Activated CD8-positive, alpha-beta memory T cell treated with anti-CD3 and anti-CD28 coated beads for 24 hours (primary cell): ENCODE measurements around the gene SLC28A1.
A peak's percentile ranks its signal among the peaks of the same experiment; 100 is the strongest.

ENCODE experiments used
- DNase-seq: peaks from one replicate; pipeline ENCODE4 v3.0.0-alpha.2; 2020

Gene SLC28A1, protein sequence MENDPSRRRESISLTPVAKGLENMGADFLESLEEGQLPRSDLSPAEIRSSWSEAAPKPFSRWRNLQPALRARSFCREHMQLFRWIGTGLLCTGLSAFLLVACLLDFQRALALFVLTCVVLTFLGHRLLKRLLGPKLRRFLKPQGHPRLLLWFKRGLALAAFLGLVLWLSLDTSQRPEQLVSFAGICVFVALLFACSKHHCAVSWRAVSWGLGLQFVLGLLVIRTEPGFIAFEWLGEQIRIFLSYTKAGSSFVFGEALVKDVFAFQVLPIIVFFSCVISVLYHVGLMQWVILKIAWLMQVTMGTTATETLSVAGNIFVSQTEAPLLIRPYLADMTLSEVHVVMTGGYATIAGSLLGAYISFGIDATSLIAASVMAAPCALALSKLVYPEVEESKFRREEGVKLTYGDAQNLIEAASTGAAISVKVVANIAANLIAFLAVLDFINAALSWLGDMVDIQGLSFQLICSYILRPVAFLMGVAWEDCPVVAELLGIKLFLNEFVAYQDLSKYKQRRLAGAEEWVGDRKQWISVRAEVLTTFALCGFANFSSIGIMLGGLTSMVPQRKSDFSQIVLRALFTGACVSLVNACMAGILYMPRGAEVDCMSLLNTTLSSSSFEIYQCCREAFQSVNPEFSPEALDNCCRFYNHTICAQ

DNA sequence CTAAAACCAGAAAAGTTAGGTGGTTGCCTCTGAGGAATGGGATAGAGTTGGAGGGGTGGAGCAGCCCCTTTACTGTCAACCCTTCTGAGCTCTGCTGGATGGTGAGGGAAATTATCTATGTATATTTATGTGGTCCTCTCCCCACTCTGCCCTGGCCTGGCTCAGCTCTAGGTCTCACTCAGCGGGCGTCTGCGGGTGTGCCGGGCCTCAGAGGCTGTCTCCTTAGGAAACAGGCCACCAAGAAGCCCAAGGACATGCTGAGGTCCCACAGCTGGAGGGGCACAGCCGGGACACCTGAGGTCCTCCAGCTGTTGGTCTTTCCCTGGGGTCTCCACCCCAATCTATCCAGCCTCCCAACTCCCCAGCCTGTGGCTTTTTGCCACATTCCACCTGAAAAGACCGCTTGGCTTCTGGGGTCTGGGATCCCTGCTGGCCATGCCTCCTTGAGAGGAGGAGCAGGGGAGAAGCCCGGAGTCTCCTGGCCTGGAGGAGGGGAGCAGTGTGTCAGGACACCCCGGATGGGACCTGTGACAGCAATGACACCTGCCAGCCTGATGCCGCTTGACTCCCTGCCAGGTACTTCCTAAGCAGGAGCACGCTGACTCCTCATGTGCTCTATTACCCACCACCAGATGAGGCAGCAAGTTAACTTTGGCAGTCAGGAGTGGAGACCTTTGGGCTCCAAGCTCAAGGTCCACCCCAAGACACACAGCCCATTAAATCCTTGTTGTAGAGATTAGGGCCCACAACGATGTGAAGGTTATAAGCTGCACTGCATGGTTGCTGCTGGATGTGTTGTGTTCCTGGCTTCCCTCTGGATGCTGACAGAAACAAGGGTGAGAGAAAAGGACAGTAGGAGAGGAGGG lies at the start of gene SLC28A1:
TSS of gene SLC28A1 (plus strand) at position 747 of the 866 bp plus-strand sequence. CDS start 3,099 bp downstream, outside the sequence.
- DNase-seq: no peak

DNA sequence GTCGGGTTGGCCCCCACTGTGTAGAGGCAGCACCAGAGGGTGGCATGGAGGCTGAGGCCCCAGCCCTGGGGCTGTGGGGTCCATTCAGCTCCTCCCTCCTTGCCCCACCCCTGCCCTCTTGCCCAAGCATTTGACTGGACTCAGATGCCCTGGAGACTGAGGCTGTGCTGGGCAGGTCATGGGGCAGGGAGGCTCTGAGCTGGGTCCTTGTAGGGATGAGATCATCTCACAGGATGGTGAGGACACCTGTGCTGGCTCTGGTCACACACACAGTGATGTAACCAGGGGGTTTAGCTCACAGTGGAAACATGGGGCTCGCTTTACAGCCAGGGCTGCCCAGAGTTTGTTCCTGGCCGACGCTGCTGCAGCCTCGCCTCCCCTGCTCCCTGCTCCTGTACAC lies 49.5 kb upstream of the SLC28A1 start:
- DNase-seq: no peak

DNA sequence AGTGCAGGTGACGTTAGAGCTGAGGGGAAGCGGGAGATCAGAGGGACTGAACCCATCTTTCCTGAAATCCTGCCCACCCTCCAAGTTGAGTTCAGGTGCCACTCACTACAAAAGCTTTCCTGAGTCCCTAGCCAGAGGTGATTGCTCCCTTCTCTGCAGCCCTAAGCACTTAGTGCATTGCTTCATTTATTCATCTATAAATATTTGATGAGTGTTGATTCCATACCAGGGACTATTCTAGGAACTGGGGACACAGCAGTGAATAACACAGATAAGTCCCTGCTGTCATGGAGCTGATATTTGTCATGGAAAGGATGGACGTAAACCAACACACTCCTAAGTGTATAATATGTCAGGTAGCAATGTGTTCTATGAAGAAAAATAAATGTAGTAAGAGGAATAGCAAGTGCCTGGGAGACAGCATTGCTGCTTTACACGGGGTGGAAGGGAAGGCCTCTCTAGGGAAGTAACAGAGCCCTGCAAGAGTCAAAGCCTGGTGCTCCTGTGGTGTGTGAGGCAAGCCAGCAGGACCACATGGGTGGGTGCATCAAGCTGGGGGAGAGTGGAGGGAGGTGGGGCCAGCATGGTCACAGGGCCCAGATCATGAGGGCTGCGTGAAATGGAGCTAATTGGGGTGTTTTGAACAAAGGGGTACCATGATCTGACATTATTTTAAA lies 48.7 kb upstream of the SLC28A1 start:
- no peak for DNase-seq

DNA sequence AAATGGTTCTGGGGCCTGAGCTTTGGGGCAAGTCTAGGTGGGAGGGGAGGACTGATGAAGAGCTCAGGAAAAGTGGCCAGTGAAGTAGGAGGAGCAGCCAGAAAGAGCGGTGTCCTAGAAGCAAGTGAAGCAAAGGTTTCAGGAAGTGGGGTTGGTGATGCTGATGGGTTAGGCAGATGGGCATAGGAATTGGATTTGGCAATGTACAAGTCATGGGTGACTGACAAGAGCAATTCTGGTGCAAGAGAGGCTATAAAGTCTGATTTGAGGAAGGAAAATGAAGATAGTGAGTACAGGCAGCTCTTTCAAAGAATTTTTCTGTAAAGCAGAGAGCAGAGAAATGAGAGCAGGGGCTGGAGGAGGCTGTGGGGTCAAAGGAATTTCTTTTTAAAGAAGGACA lies 47.6 kb upstream of the SLC28A1 start:
- DNase-seq: no peak

DNA sequence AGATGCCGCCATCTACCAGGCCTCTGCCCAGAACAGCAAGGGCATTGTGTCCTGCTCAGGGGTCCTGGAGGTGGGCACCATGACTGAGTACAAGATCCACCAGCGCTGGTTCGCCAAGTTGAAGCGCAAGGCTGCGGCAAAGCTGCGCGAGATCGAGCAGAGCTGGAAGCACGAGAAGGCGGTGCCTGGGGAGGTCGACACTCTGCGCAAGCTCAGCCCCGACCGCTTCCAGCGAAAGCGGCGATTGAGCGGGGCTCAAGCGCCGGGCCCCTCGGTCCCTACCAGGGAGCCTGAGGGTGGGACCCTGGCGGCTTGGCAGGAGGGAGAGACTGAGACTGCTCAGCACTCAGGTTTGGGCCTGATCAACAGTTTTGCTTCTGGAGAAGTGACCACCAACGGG lies 44.7 kb upstream of the SLC28A1 start:
- peak; percentile 24 for DNase-seq

DNA sequence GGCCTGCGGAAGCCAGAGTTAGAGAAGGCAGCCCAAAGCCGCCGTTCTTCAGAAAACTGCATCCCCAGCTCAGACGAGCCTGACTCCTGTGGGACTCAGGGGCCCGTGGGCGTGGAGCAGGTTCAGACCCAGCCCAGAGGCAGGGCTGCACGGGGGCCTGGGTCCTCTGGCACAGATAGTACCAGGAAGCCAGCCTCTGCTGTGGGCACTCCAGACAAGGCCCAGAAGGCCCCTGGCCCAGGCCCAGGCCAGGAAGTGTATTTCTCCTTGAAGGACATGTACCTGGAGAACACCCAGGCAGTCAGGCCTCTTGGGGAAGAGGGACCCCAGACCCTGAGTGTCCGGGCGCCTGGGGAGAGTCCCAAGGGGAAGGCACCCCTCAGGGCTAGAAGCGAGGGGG lies 44.2 kb upstream of the SLC28A1 start:
- no peak for DNase-seq

DNA sequence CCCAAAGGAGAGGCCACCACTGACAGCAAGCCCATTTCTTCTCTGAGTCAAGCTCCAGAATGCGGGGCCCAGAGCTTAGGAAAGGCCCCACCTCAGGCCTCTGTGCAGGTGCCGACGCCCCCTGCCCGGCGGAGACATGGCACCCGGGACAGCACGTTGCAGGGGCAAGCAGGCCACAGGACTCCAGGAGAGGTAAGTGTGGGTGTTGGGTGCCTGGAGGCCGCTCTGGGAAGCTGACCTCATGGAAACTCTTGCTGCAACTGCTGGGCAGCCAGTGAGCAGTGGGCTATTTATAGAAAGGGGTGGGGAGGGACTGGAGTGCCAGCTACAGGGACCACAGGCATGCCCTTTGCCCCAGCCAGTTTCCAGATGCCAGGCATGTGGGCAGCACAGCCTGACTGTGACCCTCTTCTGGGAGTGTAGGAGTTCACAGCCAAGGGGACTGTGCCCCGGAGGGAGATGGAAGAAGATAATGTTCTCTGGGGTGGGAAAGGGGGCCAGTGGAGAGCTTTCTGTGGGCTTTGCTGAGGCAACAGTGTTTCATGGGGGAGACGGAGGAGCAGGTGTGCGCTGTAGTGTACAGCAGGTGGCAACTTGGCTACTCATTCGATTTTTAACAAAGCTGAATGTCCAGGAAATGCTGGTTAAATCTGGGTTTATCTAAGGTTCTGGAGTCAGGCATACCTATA lies 43.6 kb upstream of the SLC28A1 start:
- no peak for DNase-seq

DNA sequence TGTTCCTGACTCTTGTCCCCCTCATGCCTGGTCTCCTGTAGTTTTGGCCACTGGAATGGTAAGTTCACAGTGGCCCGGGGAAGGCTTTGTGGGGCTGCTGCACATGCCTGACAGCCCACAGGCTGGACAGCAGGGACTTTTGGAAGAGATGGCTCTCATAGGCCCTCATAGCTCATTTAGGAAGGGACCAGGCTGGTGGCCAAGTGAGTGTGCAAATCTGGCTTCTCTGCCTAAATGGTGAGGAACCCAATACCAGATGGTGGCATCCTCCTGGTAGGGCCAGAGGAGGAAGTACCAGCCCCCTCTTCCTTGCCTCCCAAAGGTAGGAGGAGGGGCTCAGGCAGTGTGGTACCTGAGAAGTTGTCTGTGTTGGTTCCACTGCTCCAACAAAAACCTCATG lies 41.7 kb upstream of the SLC28A1 start:
- DNase-seq: no peak

DNA sequence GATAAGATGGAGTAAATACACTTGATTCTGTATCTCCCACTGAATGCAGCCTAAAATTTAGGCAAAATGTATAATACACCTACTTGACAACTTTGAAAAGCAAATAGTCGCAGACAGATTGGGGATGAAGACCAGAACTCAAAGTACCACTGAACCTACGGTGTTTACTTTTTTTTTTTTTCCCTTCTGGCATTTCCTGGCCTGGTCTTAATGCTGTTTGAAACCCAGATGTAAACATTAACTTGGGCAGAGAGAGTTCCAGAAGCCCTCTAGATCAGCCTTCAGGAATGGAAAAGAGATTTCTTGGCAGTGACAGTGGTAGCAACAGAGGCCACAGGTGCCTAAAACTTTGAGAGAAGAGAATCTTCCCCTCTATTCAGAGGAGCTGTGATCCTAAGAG lies 39.5 kb upstream of the SLC28A1 start:
- no peak for DNase-seq

DNA sequence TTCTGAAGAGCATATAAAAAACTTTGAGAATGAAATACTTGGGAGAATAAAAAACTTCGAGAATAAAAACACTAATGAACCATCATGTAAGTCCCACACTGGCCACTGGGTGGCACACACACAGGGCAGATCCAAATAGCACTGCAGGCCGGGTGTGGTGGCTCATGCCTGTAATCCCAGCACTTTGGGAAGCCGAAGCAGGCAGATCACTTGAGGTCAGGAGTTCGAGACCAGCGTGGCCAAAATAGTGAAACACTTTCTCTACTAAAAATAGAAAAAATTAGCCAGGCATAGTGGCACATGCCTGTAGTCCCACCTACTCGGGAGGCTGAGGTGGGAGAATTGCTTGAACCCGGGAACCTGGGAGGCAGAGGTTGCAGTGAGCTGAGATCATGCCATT lies 38.8 kb upstream of the SLC28A1 start:
- peak; percentile 66 for DNase-seq

DNA sequence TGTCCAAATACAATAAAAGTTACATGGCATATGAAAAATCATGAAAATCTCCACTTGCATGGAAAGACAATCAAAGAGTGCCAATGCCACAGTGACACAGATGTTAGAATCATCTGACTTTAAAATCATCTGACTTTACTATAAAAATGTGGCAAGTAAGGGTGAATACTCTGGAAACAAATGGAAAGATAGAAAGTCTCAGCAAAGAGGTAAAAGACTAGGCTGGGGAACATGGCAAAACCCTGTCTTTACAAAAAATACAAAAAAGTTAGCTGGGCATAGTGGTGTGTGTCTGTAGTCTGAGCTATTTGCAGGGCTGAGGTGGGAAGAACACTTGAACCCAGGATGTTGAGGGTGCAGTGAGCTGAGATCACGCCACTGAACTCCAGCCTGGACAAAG lies 38.2 kb upstream of the SLC28A1 start:
- DNase-seq: no peak

DNA sequence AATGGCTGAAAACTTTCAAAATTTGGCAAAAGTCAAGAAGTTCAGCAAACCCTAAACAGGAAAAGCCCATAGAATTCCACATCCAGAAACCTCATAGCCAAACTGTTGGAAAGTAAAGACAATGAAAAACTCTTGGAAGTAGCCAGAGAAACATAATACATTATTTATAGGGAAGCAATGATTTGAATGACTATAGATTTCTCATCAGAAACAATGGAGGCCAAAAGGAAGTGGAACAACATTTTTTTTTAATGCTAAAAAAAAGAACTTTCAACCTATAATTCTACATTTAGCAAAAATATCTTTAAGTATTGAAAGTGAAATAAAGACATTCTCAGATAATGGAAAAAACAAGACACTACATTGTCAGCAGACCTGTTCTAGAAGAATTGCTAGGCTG lies 37.1 kb upstream of the SLC28A1 start:
- DNase-seq: no peak

DNA sequence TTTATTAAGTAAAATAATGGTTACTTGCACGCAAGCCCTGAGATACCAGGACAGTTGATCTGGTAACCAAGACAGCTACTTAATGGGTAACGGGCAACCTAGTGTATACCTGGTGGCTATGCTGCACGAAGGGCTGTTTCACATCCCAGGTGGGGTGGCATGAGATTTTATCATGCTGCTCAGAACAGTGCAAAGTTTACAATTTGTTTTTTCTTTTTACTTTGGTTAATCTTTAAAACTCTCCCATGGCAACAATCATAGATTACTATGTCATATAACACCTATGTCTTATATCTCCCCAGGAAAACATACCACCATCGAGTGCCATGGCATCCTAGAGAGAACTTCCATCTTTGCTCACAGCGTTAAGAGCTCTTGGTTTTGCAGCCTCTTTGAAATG lies 32.2 kb upstream of the SLC28A1 start:
- no peak for DNase-seq

DNA sequence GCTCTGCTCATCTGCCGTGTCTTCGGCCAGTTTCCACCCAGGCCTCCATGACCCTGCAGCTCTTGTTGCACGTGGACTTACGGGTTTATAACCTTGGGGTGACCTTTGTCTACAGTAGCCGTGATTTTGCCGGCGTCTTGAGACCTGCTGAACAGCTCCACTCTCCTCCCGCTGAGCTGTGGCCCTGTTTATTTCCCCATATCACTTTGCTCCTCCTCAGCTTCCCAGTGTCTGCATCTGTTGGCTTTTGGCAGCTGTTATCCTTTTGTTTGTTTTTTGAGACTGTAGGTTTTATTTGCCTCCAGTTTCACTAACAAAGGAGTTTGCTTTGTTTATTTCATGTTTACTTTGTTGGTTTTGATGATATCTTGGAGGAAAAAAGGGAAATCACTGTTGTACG lies 29.3 kb upstream of the SLC28A1 start:
- no peak for DNase-seq

DNA sequence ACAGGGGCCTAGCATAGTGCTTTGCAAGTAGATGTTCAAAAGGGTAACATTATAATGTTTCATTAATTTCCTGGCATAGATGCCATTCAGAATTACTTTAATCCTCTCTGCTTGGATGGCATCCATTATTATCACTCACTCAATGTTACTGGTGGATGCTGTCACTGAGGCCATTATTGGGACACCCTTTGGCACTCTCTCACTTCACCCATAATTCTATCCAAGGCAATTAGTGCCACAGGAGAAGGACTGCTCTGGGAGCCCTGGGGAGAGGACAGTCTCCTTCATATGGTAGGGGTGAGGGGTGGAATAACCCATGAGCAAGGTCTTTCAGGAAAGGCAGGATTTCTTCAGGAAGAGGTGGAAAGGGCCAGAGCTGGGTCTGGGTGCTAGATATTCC lies 28.7 kb upstream of the SLC28A1 start:
- DNase-seq: no peak

DNA sequence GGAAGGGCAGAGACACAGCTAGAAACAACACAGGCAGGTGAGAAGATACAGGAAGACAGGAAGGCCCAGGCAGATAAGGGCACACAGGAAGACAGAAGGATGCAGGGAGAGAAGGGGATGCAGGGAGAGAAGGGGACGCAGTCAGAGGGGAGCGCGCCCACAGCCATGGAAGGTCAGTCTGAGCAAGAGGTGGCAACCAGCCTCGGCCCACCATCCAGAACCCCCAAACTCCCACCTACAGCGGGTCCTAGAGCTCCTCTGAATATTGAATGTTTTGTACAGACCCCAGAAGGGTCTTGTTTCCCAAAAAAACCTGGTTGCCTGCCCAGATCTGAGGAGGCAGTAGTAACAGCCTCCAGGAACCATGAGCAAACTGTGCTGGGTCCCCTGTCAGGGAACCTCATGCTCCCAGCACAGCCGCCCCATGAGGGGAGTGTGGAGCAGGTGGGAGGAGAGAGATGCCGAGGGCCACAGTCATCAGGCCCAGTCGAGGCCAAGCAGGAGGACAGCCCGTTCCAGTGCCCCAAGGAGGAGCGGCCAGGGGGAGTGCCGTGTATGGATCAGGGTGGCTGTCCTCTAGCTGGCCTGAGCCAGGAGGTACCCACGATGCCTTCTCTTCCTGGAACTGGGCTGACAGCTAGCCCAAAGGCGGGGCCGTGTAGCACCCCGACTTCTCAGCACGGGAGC lies 27.6 kb upstream of the SLC28A1 start:
- no peak for DNase-seq

DNA sequence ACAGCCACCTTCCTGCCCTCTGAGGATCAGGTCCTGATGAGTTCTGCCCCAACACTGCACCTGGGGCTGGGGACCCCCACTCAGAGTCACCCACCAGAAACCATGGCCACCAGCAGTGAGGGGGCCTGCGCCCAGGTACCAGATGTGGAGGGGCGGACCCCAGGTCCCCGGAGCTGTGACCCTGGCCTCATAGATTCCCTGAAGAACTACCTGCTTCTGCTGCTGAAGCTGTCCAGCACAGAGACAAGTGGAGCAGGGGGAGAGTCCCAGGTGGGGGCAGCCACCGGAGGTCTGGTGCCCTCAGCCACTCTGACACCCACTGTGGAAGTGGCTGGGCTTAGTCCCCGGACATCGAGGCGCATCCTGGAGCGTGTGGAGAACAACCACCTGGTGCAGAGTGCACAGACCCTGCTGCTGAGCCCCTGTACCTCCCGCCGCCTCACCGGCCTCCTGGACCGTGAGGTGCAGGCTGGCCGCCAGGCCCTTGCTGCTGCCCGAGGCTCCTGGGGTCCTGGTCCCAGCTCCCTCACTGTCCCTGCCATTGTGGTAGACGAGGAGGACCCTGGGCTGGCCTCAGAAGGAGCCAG lies 27.0 kb upstream of the SLC28A1 start:
- DNase-seq: no peak

DNA sequence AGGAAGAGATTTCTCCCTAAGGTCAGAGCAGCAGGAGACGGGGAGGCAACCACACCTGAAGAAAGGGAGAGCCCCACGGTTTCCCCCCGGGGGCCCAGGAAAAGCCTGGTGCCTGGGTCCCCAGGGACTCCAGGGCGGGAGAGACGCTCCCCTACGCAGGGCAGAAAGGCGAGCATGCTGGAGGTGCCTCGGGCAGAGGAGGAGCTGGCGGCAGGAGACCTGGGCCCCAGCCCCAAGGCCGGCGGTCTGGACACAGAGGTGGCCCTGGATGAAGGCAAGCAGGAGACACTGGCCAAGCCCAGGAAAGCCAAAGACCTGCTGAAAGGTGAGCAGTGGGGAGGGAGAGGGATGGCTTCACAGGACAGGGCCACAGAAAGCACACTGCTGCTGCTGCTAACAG lies 26.2 kb upstream of the SLC28A1 start:
- DNase-seq: no peak

DNA sequence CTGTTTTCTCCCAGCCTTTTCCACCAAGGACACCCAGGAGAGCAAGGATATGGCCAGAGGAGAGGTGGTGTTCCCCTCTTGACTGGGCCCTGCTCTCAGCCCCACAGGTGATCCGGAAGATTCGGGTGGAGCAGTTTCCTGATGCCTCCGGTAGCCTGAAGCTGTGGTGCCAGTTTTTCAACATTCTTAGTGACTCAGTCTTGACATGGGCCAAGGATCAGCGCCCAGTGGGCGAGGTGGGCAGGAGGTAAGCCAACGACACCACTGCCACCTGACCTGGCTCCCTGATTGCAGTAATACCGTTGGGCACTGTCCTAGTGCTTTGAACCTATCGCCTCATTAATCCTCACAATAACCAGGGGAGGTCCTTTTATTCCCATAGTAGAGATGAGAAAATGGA lies 25.3 kb upstream of the SLC28A1 start:
- no peak for DNase-seq

DNA sequence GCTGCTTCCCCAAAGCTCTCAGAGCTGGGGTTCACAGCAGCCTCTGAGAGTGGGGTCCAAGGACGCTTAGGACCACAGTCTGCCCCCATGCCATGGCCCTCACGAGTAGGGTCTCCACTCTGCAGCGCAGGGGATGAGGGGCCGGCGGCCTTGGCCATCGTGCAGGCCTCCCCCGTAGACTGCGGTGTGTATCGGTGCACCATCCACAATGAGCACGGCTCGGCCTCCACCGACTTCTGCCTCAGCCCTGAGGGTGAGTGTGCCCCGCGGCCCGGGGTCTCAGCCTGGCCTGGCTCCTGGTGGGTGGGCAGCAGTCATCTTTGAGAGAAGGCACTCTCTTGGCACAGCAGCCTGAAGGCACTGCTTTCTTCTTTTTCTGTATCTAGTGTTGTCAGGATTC lies 24.8 kb upstream of the SLC28A1 start:
- DNase-seq: no peak

DNA sequence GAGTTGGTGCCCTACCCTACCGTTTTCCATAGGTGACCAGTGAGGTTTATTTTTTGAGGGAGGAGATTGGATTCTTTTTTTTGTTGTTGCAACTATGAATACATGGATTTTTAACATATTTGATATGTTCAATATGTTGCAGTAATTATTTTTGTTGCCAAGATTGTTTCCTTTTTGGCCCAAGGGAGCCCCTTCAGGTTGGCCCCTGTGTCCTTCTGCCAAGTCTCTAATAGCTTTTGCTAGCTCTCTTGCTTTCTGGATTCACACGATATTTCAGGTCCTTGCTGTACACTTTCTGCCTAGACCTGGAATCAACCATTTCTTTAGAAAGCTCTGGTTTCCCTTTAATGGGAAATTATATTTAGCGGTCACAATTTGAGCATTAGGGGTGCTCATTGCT lies 22.7 kb upstream of the SLC28A1 start:
- no peak for DNase-seq
